NK-92 treated with Interleukin-12 subunit alpha and Interleukin-12 subunit beta, amount 100 ng/mL, for 24 hours (cell line): Measurements from ENCODE around the gene CDC34.

Experiments used
- DNase-seq: peaks from one replicate; lab custom pipeline; 2025; lab: John Stamatoyannopoulos, UW

CDC34 gene

DNA sequence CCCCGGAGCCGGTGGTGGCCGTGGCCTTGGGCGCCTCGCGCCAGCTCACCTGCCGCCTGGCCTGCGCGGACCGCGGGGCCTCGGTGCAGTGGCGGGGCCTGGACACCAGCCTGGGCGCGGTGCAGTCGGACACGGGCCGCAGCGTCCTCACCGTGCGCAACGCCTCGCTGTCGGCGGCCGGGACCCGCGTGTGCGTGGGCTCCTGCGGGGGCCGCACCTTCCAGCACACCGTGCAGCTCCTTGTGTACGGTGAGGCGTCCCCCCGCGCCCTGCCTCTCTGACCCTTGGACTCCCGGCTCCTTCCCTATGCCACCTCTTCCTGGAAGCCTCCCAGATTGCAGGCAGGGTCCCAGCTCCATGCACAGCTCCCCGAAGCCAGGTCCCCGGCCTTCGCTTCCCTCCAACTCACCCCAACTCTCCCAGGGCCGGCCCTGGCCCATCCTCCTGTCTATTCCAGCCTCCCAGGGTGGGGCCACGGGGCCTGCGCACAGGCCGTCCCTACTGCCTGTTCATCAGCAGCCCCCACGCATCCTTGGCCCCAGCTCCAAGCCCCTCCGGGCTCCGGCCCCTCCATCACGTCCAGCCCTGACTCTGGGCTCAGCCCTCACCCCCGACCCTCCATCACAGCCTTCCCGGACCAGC lies 33.6 kb upstream of the CDC34 start:
- DNase-seq, result no peak

DNA sequence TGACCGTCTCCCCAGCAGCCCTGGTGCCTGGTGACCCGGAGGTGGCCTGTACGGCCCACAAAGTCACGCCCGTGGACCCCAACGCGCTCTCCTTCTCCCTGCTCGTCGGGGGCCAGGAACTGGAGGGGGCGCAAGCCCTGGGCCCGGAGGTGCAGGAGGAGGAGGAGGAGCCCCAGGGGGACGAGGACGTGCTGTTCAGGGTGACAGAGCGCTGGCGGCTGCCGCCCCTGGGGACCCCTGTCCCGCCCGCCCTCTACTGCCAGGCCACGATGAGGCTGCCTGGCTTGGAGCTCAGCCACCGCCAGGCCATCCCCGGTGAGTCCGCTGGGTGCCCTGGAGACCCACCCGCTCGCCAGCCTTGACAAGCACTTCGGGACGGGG lies 33.1 kb upstream of the CDC34 start:
- no peak for DNase-seq

DNA sequence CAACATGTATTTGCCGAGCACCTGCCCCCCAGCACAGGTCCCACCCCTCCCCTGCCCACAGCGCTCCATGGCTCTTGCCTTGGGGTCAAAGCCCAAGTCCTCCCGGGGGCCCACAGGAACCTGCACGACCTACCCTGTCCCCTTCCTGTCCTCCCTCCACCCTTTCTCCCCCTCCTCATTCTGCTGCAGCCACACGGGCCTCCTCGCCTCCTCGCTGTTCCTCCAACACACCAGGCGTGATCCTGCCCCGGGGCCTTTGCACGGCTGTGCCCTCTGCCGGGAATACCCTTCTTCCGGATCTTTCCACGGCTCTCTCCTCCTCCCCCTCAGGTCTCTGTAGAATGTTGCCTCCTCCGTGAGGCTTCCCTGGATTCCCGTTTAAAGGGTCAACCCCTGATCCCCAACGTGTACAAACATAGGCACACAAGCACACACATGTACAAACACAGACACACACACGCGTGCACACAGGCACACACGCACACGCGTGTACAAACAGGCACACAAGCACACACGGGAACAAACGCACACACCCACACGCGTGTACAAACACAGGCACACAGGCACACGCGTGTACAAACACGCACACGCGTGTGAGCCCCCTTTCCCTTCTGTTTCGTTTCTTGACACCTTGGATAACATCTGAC lies 32.5 kb upstream of the CDC34 start:
- no peak for DNase-seq

DNA sequence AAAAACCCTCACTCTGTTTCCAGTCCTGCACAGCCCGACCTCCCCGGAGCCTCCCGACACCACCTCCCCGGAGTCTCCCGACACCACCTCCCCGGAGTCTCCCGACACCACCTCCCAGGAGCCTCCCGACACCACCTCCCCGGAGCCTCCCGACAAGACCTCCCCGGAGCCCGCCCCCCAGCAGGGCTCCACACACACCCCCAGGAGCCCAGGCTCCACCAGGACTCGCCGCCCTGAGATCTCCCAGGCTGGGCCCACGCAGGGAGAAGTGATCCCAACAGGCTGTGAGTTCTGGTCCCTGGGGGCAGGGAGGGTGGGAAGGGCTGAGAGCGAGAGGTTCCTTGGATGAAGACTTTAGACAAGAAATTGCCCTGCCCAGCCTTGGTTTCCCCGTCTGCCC lies 29.9 kb upstream of the CDC34 start:
- DNase-seq, result no peak

DNA sequence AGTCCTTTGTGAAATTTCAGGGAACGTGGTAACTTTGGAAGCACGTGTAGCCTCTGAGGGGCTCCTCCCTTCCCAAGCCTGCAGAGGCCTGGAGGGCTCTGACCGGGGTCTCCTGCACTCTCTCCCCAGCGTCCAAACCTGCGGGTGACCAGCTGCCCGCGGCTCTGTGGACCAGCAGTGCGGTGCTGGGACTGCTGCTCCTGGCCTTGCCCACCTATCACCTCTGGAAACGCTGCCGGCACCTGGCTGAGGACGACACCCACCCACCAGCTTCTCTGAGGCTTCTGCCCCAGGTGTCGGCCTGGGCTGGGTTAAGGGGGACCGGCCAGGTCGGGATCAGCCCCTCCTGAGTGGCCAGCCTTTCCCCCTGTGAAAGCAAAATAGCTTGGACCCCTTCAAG lies 26.9 kb upstream of the CDC34 start:
- DNase-seq, result no peak

DNA sequence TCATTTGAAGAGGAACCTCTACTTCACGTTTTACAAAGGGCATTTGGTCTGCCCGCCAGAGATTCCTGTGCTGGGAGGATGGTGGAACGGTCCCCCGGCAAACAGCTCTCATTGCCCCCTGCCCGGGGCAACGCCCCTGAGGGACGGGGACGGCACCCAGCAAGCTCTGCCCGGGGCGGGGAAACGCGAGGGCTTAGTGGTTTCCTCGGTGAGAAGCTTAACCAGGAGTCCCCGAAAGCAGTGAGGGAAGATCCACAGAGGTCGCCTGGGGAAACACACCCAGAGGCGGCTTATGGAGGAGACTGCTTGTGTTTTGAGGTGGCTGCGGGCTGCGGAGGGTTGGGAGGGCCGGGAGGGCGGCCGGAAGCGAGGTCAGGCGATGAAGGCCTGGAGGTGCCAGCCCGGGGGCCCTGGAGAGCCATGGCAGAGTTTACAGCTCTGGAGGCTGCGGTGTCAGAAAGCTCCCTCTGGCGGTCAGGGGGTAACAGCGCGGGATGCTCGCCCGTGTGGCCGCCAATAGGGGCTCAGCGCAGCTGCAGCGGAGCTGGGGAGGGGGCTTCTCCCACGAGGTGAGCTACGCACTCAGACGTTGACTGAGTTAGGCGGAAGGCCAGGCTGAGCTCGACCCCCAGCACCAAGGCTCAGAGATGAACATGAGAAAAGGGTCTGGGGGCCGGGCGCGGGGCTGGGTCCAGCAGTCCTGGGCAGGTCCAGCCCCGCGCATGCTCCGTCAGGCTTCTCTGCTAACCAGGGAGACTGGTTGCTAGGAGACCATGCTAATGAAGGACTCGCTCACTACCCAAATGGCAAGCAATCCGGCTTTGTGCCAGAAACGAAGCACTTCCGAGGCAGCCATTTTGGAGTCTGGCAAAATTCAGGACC lies 24.9 kb upstream of the CDC34 start:
- DNase-seq, result peak; percentile 97

DNA sequence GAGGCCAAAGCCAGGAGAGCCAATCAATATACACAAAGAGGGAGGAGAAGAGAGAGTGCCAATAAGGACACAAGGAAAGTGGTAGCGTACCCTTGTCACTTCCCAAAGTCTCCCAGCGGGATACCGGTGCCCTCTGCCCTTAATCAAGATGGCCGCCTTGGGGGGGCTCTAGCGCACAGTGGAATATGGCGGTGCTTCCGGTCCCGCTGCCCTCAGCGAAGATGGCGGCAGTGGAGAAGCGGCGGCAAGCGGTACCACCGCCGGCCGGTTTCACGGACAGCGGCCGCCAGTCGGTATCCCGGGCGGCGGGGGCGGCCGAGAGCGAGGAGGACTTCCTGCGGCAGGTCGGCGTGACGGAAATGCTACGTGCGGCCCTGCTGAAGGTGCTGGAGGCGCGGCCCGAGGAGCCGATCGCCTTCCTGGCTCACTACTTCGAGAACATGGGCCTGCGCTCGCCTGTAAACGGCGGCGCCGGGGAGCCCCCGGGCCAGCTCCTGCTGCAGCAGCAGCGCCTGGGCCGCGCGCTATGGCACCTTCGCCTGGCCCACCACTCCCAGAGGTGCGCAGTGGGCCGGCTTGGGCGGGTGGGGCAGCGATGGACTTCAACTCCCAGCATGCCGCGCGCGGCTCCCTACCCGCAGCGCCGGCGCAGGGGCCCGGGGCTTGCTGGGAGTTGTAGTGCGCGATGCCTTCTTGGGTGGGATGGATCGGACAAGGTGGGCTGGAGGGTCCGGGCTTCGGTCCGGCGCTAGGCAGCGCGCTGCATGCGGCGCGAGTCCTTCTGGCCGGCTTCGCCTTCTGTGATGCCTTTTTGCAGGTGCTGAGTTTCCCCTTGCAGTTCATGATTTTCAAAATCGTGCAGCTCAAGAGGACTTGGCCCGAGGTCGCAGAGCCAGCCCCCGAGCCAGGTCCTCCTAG lies 24.0 kb upstream of the CDC34 start, which contains the start of gene TPGS1:
Gene TPGS1 (plus strand): TSS at position 212 of the 918 bp plus-strand sequence. CDS start 10 bp downstream, at position 222.
- DNase-seq, result peak; percentile 90

DNA sequence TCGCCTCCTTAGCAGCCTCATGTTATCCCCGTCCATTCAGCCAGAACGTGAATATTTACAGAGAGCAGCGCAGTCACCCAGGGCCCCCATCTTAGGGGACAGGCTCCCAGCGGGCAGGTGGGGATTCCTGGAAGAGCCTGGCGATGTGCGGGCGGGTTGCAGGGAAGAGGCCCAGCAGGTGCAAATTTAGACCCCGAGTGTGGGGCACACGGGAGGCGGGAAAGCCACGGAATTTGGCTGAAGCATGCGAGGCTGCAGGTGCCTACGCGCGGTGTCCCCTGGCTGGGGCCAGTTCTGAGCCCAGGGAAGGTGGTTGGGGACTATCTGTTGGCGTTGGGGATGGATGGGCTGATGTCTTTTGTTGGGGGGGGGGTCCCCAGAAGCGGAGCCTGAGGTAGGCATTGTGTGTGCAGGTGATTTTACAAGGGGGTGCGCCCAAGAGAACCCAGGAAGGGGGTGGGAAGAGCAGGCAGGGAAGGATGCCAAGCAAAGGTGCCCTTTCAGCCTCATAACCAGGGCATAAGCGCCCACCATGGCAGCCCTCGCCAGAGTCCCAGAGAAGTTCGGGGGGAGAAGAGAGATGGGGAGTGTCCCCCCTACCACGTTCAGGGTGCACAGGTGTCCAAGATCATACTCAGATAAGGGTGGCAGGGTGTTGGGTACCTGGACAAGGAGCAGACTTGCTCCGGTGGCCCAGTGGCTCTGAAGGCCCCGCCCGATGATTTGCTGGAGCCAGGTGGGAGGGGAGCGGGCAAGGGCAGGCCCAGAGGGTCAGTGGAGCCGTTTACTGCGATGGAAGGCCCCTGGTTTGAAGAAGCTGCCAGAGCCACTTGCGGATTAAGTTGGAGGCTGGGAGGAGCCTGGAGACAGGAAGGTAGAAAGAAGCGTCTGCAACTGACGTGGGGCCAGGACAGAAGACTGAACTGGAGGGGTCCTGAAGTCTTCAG lies 23.1 kb upstream of the CDC34 start:
- no peak for DNase-seq

DNA sequence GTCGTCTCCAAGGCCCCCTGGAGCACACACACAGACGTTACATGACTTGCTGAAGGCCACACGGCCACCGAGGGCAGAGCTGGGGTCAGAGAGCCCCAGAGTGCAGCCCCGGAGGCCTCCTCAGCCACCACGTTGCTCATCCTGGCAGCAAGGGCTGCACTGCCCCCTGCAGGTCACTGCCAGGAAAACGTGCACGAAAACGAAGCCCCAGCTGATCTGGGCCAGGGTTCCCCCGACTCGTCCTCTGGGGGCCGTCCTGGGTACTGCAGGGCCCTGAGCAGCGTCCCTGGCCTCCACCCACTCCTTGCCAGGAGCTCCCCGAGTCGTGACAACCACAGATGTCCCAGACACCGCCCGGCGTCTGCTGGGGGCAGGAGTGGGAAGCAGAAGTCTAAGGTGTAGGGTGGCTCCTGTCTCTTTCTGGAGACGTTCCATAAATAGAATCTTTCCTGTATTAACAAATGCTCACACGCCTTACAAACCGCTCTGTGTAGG lies 20.9 kb upstream of the CDC34 start:
- peak; percentile 83 for DNase-seq

DNA sequence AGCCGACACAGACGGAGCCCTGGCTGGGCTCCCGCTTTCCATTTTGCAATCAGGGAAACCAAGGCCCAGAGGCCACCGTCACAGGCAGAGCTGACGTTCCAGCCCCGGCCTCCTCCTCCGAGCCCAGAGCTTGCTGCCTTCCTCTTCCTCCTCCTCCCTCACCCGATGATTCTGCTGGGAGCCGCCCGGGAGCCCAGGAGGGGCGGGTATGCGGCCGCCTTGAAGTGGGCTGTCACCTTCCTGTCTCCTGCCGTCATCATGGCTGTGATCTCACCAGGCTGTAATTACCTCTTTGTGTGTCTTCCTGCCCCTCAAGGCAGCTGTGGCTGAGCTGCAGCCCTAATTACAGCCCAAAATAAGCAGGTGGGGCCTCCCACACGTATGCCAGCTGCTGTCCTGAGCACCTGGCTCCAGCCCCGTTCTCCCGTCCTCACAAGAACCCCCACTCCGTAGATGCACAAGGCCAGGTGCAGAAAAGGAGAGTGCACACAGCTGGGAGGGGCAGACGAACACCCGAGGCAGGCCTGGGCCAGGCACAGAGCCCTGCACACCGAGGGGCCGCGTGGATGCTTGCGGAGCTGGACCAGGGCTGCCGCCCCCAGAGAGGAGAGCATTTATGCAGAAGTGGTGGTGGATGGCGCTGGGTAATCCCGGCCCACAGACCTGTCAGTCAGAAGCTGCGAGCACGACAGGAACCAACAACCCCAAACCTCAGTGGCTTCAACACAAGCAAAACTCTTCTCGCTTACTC lies 20.3 kb upstream of the CDC34 start:
- no peak for DNase-seq

DNA sequence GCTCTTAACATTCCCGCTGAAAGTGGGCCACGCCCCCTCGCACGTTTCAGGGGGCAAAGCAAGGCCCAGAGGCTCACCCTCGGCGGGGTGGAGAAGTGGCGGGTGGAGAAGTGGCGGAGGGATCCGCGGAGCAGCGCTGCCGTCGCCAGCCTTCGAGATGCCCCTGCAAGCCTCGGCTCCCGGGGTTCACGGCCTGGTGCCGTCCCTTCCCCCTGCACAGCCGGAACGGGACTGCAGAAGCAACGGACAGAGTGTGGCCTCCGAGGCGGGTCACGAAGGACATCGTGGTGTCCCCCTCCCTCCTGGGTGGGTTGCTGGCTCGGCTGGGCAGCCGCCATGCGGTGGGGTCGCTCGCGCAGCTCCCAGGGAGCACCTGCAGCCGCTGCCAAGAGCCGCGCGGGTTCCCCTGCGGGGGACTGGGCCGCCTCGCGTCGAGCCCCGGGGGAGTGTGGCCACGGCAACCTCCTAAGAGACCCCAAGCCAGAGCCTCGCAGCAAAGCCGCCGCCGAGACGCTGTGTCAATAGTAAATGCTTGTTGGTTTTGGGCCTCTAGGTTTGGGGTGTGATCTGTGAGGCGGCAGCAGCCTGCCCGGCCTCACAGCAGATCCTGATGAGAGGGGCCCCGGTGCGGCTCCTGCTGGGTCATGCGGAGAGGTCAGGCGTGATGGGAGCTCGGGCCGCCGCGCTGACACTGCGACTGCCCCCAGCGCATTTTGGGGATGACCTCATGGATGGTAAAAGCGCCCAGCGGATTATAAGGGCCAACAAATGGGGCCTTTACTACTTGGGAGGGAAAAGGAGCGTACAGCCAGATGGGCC lies 18.8 kb upstream of the CDC34 start:
- DNase-seq, result no peak

DNA sequence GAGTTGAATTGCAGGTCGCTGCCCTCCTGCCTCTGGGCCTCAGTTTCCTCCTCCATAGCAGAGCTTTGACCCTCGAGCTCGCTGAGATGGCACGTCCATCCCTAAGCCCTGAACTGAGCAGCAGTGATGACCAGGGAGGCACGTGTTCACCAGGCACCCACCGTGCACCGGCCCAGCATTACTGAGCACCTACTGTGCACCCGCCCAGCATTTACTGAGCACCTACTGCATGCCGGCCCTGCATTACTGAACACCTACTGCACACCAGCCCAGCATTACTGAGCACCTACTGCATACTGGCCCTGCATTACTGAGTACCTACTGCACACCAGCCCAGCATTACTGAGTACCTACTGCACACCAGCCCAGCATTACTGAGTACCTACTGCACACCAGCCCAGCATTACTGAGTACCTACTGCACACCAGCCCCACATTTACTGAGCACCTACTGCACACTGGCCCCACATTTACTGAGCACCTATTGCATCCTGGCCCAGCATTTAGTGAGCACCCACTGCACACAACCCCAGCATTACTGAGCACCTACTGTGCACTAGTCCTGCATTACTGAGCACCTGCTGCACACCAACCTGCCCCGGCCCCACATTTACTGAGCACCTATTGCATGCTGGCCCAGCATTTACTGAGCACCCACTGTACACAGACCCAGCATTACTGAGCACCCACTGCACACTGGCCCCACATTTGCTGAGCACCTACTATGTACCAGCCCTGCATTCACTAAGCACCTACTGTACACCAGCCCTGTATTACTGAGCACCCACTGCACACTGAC lies 18.0 kb upstream of the CDC34 start:
- DNase-seq, result no peak

DNA sequence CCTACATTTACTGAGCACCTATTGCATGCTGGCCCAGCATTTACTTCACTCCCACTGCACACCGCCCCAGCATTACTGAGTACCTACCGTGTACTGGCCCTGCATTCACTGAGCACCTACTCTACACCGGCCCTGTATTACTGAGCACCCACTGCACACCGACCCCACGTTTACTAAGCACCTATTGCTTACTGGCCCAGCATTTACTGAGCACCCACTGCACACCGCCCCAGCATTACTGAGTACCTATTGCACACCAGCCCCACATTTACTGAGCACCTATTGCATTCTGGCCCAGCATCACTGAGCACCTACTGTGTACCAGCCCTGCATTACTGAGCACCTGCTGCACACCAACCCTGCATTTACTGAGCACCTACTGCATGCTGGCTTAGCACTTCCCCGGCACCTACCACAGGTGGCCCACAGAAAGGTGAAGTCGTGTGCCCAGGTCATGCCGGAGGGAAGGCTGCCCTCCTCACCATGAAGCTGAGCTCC lies 17.3 kb upstream of the CDC34 start:
- no peak for DNase-seq

DNA sequence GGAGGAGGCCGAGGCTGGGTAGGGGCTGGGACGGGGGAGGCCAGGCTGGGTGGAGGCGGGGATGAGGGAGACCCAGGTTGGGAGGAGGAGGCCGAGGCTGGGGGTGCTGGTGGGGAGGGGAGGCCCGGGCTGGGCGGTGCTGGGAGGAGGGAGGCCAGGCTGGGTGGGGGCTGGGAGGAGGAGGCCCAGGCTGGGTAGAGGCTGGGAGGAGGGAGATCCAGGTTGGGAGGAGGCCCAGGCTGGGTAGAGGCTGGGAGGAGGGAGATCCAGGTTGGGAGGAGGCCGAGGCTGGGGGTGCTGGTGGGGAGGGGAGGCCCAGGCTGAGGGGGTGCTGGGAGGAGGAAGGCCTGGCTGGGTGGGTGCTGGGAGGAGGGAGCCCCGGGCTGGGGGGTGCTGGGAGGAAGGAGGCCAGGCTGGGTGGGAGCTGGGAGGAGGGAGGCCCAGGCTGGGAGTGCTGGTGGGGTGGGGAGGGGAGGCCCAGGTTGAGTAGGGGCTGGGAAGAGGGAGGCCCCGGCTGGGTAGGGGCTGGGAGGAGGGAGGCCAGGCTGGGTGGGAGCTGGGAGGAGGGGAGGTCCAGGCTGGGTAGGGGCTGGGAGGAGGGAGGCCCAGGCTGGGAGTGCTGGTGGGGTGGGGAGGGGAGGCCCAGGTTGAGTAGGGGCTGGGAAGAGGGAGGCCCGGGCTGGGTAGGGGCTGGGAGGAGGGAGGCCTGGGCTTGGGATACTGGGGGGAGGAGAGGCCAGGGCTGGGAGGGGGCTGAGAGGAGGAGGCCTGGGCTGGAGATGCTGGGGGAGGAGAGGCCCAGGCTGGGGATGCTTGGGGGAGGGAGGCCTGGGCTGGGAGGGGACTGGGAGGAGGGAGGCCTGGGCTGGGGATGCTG lies 13.6 kb upstream of the CDC34 start:
- DNase-seq, result no peak

DNA sequence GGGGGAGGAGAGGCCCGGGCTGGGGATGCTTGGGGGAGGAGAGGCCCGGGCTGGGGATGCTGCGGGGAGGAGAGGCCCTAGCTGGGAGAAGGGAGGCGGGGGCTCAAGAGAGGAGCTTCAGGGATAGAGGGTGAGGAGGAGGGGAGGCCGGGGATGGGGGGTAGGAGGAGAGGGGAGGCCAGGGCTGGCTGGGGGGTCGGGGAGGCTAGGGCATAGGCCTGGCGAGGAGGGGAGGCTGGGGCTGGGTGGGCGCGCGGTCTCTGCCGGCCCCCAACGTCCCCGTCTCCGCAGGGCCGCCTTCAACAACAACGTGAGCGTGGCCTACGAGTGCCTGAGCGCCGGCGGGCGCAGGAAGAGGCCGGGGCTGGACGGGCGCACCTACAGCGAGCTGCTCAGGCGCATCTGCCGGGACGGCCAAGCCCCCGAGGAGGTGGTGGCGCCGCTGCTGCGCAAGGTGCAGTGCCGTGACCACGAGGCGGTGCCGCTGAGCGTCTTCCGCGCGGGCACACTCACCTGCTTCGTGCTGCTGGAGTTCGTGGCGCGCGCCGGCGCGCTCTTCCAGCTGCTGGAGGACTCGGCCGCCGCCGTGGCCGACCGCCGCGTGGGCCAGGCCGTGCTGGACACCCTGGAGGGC lies 12.8 kb upstream of the CDC34 start:
- no peak for DNase-seq

DNA sequence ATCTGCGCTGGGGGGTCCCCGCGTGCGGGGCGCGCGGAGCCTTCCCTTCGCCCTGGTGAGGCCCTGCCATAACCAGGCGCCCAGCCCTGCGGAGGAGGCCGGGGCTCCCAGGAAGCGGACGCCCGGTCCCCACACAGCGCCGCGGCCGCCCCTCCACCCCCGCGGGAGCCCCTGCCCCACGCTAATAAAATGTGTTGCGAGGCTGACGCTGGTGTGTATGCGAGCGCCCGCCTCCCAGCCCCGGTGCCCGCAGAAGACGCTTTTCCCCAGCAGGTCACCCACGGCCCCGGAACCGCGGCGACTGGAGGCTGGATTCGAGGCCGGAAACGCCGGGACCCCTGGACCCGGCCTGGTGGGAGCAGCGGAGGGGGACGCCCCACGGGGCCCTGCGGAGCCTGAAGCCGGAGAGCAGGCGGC lies 12.1 kb upstream of the CDC34 start:
- no peak for DNase-seq
